ENCODE results near the gene NEUROG3. TPM values are rescaled to one million over a fixed set of nuclear protein-coding genes. Genes with fewer than 3 reads are reported as not detected.

The NEUROG3 gene
- total and polyA plus RNA-seq, 4 donors = 0.05 TPM; not detected in 3

- WGBS, 2 donors = 84 to 92% methylated on average over 2 of the region's 2 CpGs
- ATAC-seq (ENCODE audit: insufficient read depth, low FRiP score) (no peak), DNase-seq (no peak)
- Histone ChIP-seq H3K27ac (ENCODE audit: low read depth in 1 of 2, low read length in 1 of 2) (no peak overlapping the region), H3K9me3 (ENCODE audit: control insufficient read depth in 4 of 4, insufficient read depth in 3 of 4, low read length in 3 of 4) (no peaks in the 10 kb centered on the region), H3K9ac (ENCODE audit: insufficient read depth in 1 of 2, low read length in 2 of 2) (no peak overlapping the region), H3K4me1 (ENCODE audit: control insufficient read depth in 5 of 5, insufficient read depth in 5 of 5, low read length in 5 of 5) (no peaks in the 10 kb centered on the region), H3K36me3 (ENCODE audit: control insufficient read depth in 4 of 4, insufficient read depth in 4 of 4, low read length in 4 of 4) (no peaks in the 10 kb centered on the region), H3K27me3 (ENCODE audit: control insufficient read depth in 3 of 3, insufficient read depth in 3 of 3, low read length in 2 of 3) (no peaks in the 10 kb centered on the region), H3K4me3 (no peak overlapping the region)
- TF ChIP-seq CTCF (IDR thresholded peaks at IDR 0.05; ENCODE audit: control extremely low read depth, extremely low read depth) = no peak
Observed at GRCh38 chr10:69618746-69619145, 45.5 kb upstream of the NEUROG3 start.

GRCh38 chr10:69616358-69616757 is 43.1 kb upstream of the NEUROG3 start:
- Histone ChIP-seq H3K27ac (ENCODE audit: low read depth in 1 of 2, low read length in 1 of 2) (no peak overlapping the region), H3K9me3 (ENCODE audit: control insufficient read depth in 4 of 4, insufficient read depth in 3 of 4, low read length in 3 of 4) (no peaks in the 10 kb centered on the region), H3K9ac (ENCODE audit: insufficient read depth in 1 of 2, low read length in 2 of 2) (no peak overlapping the region), H3K27me3 (ENCODE audit: control insufficient read depth in 3 of 3, insufficient read depth in 3 of 3, low read length in 2 of 3) (no peaks in the 10 kb centered on the region), H3K36me3 (ENCODE audit: control insufficient read depth in 4 of 4, insufficient read depth in 4 of 4, low read length in 4 of 4) (no peaks in the 10 kb centered on the region), H3K4me1 (ENCODE audit: control insufficient read depth in 5 of 5, insufficient read depth in 5 of 5, low read length in 5 of 5) (no peaks in the 10 kb centered on the region), H3K4me3 (no peak overlapping the region)
- TF ChIP-seq CTCF (IDR thresholded peaks at IDR 0.05; ENCODE audit: control extremely low read depth, extremely low read depth) = no peak
- 75 to 80% methylated on average over 4 of the region's 4 CpGs for WGBS, 2 donors
- DNase-seq (no peak), ATAC-seq (ENCODE audit: insufficient read depth, low FRiP score) (no peak)

DNA sequence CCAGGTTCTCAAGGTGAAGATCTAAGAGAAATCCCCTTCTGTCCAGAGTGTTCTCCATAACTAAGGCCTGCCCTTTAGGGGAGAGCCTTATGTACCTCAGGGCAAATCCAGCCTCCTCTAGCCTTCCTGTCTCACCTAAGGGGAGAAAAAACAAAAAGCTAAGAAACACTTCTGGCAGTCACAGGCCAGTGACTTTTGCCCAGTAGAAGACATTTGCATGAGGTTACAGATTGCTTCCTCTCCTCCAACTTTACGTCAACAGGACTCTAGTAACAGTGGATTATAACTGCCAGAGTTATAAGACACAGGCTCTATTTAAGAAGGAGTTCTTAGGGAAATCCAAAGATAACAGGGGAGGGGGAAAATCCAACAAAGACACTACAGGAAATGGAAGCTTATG is 40.9 kb upstream of the NEUROG3 start:
- TF ChIP-seq CTCF (IDR thresholded peaks at IDR 0.05; ENCODE audit: control extremely low read depth, extremely low read depth) = no peak
- H3K9me3 ChIP-seq (ENCODE audit: control insufficient read depth in 4 of 4, insufficient read depth in 3 of 4, low read length in 3 of 4) = peaks cover 0 to 6% (median 2%) of the 10 kb centered on the region in 4 donors
- H3K4me1 ChIP-seq (ENCODE audit: control insufficient read depth in 5 of 5, insufficient read depth in 5 of 5, low read length in 5 of 5) = no peaks in the 10 kb centered on the region
- 93 to 94% methylated on average over 1 of the region's 1 CpG for WGBS, 2 donors
- ATAC-seq (ENCODE audit: insufficient read depth, low FRiP score) = no peak
- H3K9ac ChIP-seq (ENCODE audit: insufficient read depth in 1 of 2, low read length in 2 of 2) = no peak overlapping the region
- no peaks in the 10 kb centered on the region for H3K27me3 ChIP-seq (ENCODE audit: control insufficient read depth in 3 of 3, insufficient read depth in 3 of 3, low read length in 2 of 3)
- H3K36me3 ChIP-seq (ENCODE audit: control insufficient read depth in 4 of 4, insufficient read depth in 4 of 4, low read length in 4 of 4) = no peaks in the 10 kb centered on the region
- H3K4me3 ChIP-seq = no peak overlapping the region
- H3K27ac ChIP-seq (ENCODE audit: low read depth in 1 of 2, low read length in 1 of 2) = no peak overlapping the region
- DNase-seq = no peak

DNA sequence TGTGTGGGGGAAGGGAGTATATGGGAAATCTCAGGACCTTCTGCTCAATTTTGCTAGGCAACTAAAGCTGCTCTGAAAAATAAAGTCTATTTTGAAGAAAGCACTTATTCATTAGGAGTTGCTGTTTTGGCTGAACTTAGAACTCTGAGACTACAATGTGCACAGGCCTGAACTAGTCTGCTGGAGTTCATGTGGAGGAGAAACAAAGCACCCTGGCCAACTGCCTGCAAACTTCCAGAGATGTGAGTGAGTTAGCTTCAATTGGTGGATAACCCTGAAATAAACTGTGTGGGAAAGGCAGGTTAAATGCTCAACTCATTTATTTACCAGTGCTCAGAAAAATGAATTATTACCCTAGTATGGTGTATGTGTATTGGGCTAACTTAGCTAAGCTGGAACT is 39.5 kb upstream of the NEUROG3 start:
- H3K27ac ChIP-seq (ENCODE audit: low read depth in 1 of 2, low read length in 1 of 2) = no peak overlapping the region

More for the DNA sequence above, 39.5 kb upstream of the NEUROG3 start:
- no peaks in the 10 kb centered on the region for H3K4me1 ChIP-seq (ENCODE audit: control insufficient read depth in 5 of 5, insufficient read depth in 5 of 5, low read length in 5 of 5)
- H3K4me3 ChIP-seq = no peak overlapping the region
- H3K36me3 ChIP-seq (ENCODE audit: control insufficient read depth in 4 of 4, insufficient read depth in 4 of 4, low read length in 4 of 4) = no peaks in the 10 kb centered on the region
- H3K9me3 ChIP-seq (ENCODE audit: control insufficient read depth in 4 of 4, insufficient read depth in 3 of 4, low read length in 3 of 4) = peaks cover 0 to 6% (median 4%) of the 10 kb centered on the region in 4 donors
- no peak overlapping the region for H3K9ac ChIP-seq (ENCODE audit: insufficient read depth in 1 of 2, low read length in 2 of 2)
- TF ChIP-seq CTCF (IDR thresholded peaks at IDR 0.05; ENCODE audit: control extremely low read depth, extremely low read depth) = no peak
- ATAC-seq (ENCODE audit: insufficient read depth, low FRiP score) (no peak), DNase-seq (no peak)
- no peaks in the 10 kb centered on the region for H3K27me3 ChIP-seq (ENCODE audit: control insufficient read depth in 3 of 3, insufficient read depth in 3 of 3, low read length in 2 of 3)

Measured in lung (tissue), 12 donors.